ENCODE measurements around the gene HACL1.

DNA sequence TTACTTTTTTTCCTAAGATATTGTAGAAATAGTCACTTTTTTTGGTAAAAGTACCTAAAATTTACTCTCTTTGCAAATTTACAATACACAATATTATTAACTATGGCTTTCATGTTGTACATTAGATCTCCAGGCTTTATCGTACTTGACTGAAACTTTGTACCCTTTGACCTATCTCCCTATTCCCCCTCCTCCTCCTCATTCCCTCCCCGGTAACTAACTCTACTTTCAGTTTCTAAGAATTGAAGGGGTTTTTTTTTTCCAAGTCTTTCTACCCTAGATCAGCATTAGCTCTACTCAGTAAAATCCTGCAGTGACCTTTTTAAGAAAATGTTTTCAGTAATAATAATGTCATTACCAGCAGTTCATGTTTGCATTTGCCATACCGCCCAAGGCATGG, 10.1 kb downstream of the HACL1 start:
- TF ChIP-seq, protein P1, sequence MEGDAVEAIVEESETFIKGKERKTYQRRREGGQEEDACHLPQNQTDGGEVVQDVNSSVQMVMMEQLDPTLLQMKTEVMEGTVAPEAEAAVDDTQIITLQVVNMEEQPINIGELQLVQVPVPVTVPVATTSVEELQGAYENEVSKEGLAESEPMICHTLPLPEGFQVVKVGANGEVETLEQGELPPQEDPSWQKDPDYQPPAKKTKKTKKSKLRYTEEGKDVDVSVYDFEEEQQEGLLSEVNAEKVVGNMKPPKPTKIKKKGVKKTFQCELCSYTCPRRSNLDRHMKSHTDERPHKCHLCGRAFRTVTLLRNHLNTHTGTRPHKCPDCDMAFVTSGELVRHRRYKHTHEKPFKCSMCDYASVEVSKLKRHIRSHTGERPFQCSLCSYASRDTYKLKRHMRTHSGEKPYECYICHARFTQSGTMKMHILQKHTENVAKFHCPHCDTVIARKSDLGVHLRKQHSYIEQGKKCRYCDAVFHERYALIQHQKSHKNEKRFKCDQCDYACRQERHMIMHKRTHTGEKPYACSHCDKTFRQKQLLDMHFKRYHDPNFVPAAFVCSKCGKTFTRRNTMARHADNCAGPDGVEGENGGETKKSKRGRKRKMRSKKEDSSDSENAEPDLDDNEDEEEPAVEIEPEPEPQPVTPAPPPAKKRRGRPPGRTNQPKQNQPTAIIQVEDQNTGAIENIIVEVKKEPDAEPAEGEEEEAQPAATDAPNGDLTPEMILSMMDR (optimal IDR thresholded peaks at IDR 0.05 in 1 of 3, IDR thresholded peaks at IDR 0.05 in 1 of 3, conservative IDR thresholded peaks at IDR 0.05 in 1 of 3; ENCODE audit: extremely low read depth in 1 of 3, insufficient read depth in 2 of 3, low read length in 3 of 3): no peak
- no peak for TF ChIP-seq EZH2 (IDR thresholded peaks at IDR 0.05; ENCODE audit: low read length)
